ENCODE results near the gene SCN1B.

- TF ChIP-seq EP300 (conservative IDR thresholded peaks at IDR 0.05; ENCODE audit: poor library complexity, severe bottlenecking) (no peak), CTCF (IDR thresholded peaks at IDR 0.05; ENCODE audit: poor library complexity, severe bottlenecking) (no peak), EZH2 (IDR thresholded peaks at IDR 0.05; ENCODE audit: borderline replicate concordance, insufficient read depth, low read length, poor library complexity, severe bottlenecking) (no peak)
Observed at GRCh38 chr19:35089554-35089953, 59.3 kb downstream of the SCN1B start.

All from neural cell (in vitro differentiated cells).